ENCODE results near the gene PRPS1.
"Not testable (repeated sequence)": the region's sequence is repeated elsewhere in the genome, so short reads cannot be mapped to it uniquely, and the experiment has no call there.

Gene PRPS1

DNA sequence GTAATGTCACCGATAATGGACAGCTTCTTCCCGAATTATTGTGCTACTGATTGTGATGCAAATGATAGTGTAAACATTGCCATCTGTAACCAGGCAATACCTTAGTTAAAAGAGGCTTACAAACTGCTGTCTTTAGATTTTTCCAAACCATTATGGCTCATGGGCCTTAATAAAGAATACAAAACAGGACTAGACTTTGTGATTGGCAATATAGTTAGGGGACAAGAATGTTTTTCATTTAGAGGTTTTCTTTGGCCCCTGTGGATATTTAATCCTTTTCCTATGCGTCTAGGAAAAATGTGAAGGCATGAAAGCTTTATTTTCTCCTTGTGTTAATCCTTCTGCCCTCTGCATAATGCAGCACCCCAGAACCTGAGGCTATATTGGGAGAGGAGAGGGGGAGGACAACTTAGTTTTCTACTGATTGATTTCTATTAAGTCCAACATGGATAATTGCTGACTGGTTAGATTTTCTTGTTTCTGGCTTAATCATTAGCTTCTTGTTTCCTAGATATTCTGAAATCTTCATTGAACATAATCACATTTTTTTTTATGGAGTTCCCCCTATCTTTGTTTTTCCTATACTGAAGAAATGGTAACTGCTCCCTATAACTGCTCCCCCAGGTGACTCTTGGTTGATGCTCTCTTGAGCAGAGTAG, 1.9 kb downstream of the PRPS1 start:
- DNase-seq = no peak

DNA sequence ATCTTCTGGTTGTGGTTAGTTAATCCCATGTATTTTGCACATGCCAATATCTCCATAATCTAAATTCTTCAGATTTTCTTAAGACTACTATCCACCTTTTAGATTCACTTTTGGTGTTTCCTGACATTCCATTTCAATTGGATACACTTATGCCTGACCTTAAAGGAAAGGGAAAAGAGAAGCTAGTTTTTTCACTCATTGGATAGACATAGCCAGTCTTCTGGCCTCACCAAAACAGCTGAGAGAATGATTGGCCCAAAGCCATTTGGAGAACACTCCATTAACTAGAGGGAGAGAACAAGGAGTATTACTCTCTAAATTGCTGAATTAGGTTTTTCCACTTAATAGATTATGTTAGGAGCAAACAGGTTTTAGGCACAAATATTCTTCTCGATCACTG, 4.0 kb downstream of the PRPS1 start:
- DNase-seq = no peak

- no peak for DNase-seq
Observed at GRCh38 chrX:107646735-107647134, 18.4 kb downstream of the PRPS1 start.

- no peak for DNase-seq
Observed at GRCh38 chrX:107648332-107648731, 20.0 kb downstream of the PRPS1 start.

DNA sequence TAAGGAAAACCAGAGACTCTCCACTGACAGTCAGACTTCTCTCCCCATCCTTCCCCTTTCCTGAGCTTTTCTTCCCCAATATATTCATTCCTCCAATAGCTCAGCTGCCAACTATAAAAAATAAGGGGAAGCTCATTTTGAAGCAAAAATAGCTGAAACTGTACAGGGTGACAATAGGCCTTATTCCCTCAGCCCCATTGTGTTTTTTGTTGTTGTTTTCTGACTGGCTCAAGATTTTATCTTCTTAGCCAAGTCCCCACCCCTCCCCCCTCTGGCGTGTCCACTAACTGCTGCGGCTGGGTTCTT, 26.2 kb downstream of the PRPS1 start:
- no peak for DNase-seq

- DNase-seq = peak; percentile 54
Observed at GRCh38 chrX:107654872-107655761, 26.8 kb downstream of the PRPS1 start.

DNA sequence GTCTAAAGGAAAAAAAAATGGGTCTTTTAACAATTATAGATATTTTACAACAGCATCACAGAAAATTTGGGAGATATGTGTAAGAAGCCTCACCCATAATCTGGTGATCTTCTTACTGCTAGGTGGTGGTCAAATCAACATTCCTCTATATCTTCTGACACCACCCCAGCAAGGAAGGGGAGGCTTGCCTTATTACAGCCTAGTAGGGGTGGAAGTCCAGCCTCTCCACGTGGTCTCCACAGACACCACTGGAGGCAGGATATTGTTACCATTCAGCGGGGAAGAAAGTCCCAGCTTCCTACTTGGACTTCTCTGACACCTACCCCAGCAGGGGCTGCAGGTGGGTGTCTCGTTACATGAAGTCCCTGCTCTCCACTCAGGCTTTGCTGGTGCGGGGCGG, 28.7 kb downstream of the PRPS1 start:
- DNase-seq = no peak

- no peak for DNase-seq
Observed at GRCh38 chrX:107658660-107659059, 30.4 kb downstream of the PRPS1 start.

DNA sequence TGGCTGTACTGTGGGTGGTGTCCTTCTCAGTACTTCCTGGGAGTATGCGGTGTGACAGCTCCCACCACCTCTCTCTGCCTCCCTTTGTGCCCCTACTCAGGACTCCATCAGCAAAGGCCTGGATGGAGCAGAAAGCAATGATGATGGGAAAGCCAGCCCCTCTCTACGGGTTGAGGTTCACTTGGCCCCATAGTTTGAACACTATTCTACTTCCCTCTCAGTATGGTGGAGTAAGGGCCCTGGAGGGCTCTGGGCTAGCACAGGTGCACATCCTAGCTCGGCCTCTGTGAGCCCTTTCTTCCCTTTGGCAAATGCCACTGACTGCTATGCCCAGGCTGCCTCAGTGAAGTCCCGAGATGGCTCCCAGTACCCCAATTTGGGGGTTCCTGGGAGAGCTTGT, 31.0 kb downstream of the PRPS1 start:
- DNase-seq = no peak

DNA sequence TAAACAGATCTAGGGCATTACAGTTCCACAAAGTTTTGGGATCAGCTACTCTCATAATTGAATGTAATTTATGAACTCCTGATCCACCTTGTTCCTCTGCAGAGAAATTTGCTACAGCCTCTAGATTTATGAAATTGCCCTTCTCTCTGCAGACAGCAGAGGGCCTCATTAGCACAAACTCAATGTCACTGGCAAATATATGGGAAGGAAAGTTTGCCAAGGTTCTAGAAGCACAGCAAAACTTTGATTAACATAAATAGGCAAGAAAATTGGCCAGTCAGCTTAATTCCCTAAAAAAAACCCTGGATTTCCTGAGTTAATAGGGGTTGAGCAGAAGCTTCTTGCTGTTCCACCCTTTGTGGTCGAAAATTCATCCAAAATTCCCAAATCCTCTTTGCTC, 31.5 kb downstream of the PRPS1 start:
- no peak for DNase-seq

DNA sequence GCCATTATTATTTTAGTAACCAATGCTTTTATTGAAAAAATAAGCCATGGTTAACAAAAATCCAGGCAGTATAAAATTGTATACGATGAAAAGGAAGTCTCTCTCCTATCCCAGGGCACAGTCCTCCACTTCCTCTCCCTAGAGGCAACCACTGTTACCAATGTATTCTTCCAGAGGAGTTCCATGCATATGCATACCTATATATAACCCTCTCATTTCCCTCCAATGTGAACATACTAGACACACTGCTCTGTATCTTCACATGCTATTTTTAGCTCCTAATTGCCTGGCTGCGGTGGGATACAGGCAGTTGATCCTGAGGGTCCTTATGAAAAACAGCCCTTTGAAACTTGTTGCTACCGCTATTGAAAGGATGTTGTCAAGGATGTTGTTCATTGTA, 33.8 kb downstream of the PRPS1 start:
- DNase-seq = no peak

DNA sequence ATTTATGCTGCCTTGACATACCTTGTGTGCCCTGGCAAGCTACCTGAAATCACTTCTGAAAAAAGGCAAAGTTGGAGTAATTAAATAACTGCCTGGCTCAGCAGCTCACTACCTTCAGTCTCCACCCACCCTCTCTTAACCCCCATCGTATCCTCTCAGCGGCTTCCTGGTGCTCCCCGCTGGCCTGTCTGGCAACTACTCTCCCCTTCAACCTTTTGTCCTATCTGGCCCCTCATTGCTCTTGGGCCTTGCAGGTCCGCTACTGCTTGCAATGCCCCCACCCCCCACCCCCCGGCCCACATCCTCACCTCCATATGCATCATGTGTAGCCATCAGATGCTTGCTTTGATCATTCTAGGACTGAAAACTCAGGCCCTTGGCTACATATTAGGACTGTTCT, 34.5 kb downstream of the PRPS1 start:
- DNase-seq = no peak

DNA sequence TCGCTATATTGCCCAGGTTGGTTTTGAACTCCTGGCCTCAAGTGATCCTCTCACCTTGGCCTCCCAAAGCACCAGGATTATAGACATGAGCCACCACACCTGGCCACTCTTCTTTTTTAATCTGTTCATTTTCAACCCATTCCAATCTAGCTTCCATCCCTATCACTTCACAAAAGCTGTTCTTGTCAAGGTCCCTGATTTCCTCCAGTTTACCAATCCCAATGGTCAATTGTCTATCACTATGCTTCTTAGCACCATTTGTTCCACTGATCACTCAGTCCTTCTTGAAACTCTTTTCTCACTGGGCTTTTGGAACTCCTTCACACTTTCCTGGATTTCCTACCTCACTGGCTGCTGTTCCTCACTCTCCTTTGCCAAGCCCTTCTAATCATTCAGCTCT, 38.6 kb downstream of the PRPS1 start:
- no peak for DNase-seq

DNA sequence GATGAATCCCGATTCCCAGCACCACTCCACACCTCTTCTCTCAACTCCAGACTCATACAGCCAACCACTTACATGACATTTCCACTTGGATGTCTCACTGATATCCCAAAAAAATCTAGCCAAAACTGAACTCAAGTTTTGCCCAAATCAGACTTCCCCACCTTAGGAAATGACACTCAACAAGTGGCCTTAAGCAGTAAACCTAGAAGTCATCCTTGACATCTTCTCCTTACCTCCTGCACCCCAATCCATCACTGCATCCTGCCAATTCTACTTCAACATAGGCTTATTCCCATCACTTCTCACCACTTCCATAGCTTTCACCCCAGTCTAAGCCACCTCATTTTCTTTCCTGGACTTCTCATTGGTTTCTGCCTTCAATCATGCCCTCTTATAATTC, 39.1 kb downstream of the PRPS1 start:
- no peak for DNase-seq

DNA sequence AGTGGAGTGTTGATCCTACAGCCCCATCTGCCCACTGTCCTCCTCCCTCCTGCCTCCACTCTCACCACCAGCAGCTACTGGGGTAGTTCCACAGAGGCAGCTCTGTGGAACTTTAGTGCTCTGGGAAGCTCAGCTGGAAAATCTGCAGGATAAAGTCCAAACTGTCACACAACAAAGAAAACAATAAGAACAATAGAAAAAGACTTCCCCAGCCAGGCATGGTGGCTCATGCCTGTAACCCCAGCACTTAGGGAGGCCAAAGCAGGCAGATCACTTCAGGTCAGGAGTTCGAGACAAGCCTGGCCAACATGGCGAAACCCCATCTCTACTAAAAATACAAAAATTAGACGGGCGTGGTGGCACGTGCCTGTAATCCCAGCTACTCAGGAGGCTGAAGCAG, 40.4 kb downstream of the PRPS1 start:
- DNase-seq = not testable (repeated sequence)

GRCh38 chrX:107669261-107669660, 41.0 kb downstream of the PRPS1 start:
- no peak for DNase-seq

DNA sequence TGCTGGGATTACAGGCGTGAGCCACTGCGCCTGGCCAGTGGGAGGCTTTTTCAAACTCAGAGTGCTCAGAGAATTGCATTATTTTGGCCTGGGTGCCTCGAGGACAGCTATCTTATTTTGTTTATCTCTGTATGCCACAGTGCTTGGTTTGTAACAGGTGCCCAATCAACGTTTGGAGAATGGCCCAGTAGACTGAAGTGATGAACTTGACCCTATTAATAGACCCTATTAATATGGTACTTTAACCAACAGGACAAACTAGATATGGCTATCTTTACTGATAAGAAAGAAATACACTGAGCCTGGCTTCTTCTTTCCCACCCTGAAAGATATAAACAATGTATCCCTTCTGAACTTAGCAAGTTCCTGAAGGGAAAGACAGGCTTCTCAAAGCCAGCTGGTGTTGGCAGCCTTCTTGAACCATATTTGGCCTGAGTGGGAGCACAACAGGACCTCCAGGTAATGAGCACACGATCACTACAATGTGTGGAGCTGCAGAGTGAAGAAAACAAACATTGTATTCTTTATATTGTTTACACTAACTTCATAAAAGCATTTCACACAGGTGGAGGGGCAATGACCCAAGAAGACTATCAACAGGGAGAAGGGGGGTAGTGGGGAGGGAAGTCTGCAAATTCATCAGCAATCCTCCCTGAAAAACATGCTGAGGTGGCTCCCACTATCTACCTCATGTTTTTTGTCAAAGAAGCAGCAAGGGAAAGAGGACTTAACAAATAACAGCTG, 41.7 kb downstream of the PRPS1 start:
- DNase-seq = no peak

DNA sequence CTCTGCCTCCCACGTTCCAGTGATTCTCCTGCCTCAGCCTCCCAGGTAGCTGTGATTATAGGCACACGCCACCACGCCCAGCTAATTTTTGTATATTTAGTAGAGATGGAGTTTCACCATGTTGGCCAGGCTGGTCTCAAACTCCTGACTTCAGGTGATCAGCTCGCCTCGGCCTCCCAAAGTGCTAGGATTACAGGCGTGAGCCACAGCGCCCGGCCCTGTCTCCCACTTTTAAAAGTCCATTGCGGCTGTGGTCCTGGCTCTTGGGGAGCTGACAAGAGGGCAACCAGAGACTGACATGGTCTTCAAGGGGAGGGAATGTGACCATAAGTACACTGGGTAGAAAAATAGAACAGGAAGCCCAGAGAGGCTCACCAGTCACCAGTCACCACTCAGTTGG, 42.9 kb downstream of the PRPS1 start:
- not testable (repeated sequence) for DNase-seq

- DNase-seq = peak; percentile 78
Observed at GRCh38 chrX:107672955-107673378, 44.7 kb downstream of the PRPS1 start.

- no peak for DNase-seq
Observed at GRCh38 chrX:107673431-107673830, 45.1 kb downstream of the PRPS1 start.

- peak; percentile 78 for DNase-seq
Observed at GRCh38 chrX:107673933-107674479, 45.7 kb downstream of the PRPS1 start.

GRCh38 chrX:107674480-107675364, 46.4 kb downstream of the PRPS1 start:
- DNase-seq = peak; percentile 85

- no peak for DNase-seq
Observed at GRCh38 chrX:107675365-107675654, 47.0 kb downstream of the PRPS1 start.
